NCI-H2107 treated with DMSO at 0.1 percent for 48 hours (cell line): ENCODE data around the gene TREH.

Source experiments
- DNase-seq: peaks from one replicate; lab custom pipeline; 2025; ENCODE audit not compliant: unreplicated experiment; lab: John Stamatoyannopoulos, UW

Gene TREH

GRCh38 chr11:118666371-118666770, 13.1 kb downstream of the TREH start:
- DNase-seq = no peak

DNA sequence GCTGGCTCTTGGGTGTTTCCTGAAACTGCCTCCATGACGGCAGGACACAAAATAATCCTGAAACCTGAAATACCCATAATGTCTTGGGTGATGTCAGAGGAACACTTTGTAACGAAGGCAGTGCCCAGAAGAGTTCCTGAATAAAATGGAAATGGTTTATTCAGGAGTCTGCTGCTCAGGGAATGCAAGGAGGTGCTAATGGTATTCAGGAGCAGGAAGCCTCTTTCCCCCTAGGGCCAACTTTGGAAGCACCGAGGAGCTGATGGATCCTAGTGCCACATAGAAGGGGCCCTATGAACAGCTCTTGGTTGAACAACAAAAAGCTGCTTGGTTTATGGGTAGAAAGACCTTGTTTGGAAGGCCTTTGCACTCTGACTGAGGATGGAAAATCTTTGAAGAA, 15.5 kb downstream of the TREH start:
- DNase-seq = no peak

DNA sequence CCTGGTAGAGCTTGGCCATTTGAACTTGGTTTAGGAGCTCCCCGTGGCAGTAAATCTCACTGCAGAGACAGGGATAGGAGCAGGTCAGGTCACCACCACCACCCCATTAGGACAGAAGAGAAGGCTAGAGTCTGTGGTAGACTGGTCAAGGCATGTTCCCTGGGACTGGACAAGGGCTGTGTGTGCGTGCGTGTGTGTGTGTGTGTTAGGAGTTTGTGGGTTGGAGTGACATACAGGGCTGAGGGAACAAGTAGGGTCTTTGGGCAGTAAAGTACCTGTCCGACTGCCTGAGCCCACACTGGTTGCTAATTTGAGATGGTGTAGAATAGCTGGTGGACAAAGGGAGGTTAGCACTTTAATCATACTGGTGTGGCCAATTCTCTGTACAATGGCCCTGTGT, 16.1 kb downstream of the TREH start:
- DNase-seq = no peak

- DNase-seq = no peak
Measured at GRCh38 chr11:118662401-118663271, 16.8 kb downstream of the TREH start.

GRCh38 chr11:118661425-118662301, 17.8 kb downstream of the TREH start:
- no peak for DNase-seq

DNA sequence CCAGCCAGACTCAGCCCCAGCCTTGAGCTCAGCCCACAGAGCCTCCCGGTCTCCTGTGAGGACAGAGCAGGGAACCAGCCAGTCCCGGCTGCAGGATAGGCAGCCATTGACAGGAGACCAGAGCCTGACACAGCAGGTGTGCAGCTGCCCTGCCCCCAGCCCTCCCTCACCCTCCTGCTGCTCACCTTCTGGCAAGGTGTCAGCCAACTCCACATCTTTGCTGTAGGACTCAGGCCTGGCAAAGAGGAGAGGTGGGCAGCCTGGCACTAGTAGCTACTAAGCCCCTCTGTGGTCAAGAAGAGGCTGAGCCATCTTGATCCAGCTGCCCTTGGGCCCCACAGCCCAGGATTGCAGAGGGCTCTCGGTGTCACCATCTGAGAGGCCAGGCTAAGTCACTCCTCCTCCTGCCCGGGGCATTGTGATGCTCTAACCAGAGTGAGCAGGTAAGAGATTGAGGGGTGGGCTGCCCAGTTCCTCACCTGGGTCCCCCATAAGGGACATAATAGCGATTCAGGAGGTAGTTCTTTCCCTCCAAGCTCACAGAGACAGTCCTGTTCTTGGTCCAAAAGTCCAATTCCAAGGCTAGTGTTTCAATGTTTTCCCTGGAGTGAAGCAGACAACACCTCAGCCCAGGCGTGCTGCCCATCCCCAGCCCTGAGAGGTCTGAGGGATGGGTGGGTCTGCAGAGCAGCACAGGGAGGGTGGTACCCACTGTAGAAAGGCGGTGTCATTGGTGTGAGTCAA, 18.6 kb downstream of the TREH start:
- peak; percentile 46 for DNase-seq

GRCh38 chr11:118659953-118660680, 19.3 kb downstream of the TREH start:
- DNase-seq = no peak

GRCh38 chr11:118659314-118659952, 20.0 kb downstream of the TREH start:
- peak; percentile 40 for DNase-seq

DNA sequence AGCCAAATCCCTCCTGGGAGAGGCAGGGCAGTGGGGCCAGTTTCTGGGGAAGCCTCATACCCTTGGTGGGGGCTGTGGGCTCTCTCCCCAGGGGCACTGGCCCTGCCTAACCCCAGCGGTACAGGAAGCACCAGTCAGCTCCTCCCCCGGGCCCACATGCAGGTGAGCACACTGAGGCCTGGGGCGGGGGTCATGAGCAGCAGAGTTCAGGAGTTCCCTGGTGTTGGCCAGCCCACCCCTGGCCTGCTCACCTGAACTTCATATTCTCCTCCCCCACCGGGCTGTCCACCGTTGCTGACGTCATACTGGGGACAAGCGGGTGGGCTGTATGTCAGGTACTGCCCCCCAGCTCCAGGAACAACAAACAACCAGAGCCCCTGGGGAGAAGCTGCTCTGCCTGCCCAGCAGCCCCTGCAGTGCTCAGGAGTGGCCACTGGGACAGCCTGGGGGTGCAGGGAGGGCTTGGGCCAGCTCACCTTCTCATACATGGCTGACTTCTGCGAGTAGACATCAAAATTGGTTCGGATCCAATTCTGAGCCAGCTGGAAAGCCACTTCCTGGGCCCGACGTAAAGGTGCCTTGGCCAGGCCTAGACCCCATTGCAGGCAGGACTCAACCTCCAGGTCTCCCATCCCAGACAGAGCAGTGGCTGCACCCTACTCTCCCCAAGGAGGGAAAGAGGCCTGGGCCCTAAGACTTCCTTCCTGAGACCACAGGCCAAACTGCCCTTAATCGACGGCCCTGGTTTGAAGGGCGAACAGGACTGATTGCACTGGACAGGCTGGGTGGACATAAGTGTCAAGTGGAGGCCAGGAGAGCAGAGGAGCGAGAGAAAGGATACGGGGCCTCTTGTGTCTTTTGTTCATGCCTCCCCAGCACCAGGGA, 20.8 kb downstream of the TREH start:
- no peak for DNase-seq

DNA sequence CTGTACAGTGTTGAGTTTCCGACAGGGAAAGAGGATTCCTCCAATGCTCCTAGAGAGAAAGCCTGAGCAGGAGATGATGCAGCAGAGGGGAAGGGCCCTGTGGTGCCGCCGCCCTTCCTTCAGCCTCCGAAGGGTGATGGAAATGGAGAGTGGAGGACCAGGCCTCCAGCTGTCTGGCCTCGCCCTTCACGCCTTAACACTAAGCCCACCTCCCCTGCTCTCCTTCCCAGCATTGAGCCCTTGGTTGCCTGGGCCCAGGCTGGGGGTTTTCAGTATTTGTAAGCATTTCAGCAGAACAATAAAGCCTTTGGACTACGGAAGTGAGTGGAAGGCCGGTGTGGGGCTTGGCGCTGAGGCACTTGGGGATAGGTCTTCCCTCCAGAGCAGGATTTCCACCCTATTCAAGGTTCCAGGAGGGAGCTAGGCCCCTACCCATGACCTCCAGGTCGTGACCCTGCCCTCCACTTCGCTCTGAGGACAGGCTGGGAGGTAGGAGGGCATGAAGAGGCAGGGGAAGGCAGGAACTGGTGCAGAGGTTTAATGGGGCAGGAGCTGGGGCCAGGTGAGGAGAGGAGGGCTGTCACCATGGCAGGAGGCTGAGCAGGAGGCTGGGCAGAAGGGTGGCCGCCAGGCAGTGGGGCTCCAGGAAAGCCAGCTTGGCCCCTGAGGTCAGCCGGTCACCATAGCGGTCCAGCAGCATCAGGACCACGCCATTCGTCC, 21.6 kb downstream of the TREH start:
- DNase-seq = no peak

- no peak for DNase-seq
Measured at GRCh38 chr11:118657238-118657637, 22.2 kb downstream of the TREH start.

DNA sequence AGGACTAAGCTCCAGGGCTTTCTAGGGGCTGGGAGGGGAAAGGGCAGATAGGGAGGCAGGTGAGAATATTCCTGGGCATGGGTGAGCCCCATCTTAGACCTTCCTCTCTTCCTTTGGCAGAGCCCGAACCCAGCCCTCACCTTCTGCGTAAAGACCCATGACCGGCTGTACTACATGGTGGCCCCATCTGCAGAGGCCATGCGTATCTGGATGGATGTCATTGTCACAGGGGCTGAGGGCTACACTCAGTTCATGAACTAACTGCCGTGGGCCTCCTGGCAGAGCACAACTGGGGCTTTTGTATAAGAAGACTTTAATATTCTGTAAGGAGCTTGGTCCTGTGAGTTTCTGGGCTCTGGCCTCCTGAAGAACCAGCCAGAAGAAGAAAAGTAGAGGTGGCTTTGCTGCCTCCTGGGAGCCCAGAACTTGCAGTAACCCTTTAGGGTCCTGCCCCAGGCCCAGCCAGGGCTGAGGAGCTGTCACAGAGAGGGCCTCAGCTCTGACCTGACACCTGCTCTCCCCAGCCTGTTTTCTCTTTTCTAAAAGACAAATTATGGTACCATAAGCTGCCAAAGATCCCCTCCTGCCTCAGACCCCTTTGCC, 22.8 kb downstream of the TREH start:
- no peak for DNase-seq

DNA sequence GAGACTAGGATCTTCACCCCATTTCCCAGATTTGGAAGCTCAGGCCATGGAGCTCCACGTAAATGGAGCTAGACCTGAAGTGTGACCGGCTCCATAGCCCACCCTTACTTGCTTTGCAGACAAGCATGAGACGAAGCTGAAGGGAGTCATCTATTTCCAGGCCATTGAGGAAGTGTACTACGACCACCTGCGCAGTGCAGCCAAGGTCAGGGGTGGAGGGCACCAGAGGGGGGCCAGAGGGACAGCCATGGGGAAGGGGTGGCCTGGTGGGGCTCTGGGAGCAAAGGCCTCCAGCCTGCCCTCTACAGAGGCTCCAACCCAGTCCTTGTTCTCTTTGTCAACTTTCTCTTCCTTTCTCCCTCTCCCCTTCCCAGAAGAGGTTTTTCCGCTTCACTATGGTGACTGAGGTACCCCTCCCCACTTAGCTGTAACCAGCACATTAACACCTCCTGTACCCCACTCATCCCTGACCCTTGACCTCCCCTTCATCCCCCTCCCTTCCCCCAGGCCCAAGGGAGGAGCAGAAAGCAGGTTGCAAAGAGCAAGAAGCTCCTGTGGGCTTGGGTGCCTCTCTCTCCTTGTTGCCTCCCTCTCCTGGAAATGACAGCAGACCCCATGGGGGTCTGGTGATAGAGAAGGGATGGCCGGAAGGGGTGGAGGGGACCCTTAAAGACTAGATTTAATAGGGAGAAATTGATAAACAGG, 23.8 kb downstream of the TREH start:
- no peak for DNase-seq

GRCh38 chr11:118653684-118654390, 25.6 kb downstream of the TREH start:
- no peak for DNase-seq

DNA sequence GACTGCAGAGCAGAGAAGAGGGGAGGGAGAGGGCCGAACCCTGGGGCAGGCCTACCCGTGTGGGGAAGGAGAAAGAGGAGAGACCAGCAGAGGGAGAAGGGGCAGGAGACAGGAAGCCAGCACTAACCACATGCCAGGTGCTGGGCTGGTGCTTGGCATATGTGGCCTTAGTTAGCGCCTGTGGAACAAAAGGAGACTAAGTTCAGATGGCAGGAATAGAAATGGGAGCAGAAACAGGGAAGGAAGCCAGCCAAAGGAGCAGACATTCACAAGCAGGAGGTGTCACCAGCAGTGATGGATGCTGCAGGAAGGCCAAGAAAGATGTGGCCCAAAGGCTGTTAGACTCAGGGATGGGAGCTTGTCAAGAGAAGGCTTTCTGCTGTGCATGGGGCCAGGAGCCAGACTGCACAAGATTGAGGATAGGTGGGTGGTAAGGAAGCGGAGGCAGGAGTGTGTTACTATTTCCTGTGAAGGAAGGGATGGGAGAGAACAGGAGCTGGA, 26.7 kb downstream of the TREH start:
- DNase-seq = peak; percentile 18

DNA sequence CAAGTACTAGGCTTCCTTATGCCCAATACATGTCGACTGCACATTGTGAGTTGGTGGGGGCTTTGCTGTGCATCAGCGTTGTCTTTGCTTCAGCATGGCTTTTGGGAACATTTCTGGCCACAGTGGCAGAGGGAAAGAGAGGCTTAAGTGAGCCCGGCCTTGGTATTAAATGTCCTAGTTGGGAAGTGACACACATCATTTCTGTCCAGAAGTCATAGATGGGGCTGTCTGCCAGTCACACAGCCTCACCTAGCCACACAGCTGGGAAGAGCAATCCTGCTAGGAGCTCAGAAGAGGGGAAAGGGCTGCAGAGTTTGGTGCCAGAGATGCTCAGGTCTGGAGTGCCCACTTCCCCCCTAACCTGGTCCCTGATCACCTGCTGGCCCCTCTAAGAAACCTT, 27.6 kb downstream of the TREH start:
- DNase-seq = no peak

- DNase-seq = no peak
Measured at GRCh38 chr11:118650366-118650765, 29.1 kb downstream of the TREH start.
